Activated CD8-positive, alpha-beta memory T cell treated with anti-CD3 and anti-CD28 coated beads for 24 hours (primary cell): ENCODE measurements around the gene NR2C2AP.
"Not testable (repeated sequence)": the region's sequence is repeated elsewhere in the genome, so short reads cannot be mapped to it uniquely, and the experiment has no call there.

ENCODE experiments used
- DNase-seq: peaks from one replicate; pipeline ENCODE4 v3.0.0-alpha.2; 2020

Gene NR2C2AP, protein sequence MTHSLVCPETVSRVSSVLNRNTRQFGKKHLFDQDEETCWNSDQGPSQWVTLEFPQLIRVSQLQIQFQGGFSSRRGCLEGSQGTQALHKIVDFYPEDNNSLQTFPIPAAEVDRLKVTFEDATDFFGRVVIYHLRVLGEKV

DNA sequence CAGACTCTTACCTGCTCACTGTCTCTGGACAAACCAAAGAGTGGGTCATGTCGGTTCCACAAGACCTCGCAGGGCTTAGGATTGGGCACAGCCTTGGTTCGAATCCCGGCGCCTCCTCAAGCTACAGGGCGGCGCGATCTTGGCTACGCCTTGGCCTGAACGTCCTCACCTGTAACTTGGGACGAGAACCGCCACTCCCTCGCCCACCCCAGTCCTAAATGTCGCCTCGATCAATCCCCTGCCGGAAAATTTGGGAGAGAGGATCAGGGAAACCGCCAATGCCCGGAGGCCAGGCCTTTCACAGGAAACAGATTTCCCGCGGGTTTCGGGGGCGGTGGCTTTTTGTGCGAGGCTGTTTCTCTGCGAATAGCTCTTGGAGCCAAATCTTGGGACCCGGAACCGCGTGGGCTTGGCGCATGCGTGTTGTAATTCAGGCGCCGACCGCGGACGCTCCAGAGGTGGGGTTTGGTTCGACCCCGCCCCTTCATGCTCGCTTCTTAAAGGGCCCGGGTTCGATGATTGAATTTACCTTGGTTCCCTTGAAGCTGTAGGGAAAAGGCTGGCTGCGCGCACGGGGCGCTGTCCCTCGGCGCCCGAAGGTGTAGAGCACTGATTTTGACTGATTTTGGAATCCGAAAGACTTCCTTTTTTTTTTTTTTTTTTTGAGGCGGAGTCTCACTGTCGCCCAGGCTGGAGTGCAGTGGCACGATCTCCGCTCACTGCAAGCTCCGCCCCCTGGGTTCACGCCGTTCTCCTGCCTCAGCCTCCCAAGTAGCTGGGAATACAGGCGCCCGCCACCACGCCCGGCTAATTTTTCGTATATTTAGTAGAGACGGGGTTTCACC lies at the start of gene NR2C2AP:
Gene NR2C2AP (minus strand): TSS at position 403 of the 845 bp plus-strand sequence. CDS start 354 bp downstream, at position 49.
- DNase-seq = peak; percentile 96

DNA sequence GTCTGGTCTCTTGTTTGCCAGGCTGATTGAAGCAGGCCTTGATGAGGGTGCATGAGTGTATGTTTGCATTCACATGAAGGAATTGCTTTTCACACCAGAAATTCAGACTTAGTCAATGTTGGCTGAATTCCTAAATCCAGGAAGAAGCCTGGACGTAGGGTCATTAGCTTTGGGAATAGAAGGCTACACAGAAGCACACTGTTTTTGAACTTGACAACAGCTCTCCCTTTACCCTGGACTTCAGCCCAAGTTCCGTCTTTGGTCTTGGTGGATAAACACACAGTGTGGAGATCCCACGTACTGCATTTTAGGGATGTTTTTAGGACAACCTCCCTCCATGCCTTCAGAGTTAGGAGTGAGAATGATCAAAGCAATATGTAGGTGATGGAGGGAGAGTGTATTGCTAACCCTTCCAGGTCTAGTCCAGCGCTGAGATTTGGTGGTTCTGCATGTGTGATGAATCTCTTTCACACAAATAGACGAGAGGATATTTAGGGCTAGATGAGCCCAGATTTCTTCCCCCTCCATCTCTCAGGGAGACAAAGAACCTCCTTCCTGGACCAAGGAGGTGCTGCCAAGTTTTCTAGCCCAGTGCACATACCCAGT lies 47.1 kb upstream of the NR2C2AP start:
- no peak for DNase-seq

DNA sequence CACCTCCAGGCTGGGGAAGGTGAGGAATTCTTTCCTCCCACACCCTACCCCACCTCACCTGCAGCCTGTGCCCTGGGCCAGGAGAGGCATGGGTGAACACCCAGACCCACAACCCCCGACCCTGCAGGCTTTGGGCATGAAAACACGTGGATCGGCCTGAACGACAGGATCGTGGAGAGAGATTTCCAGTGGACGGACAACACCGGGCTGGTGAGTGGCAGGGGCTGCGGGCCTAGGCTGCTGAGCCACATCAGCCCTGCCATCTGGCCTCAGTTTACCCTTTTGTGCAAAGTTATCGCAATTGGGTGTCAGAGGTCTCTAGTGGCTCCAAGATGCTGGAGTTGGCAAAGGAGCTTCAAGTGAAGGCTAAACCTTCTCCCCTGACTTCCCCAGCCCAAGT lies 37.3 kb upstream of the NR2C2AP start:
- DNase-seq = no peak

DNA sequence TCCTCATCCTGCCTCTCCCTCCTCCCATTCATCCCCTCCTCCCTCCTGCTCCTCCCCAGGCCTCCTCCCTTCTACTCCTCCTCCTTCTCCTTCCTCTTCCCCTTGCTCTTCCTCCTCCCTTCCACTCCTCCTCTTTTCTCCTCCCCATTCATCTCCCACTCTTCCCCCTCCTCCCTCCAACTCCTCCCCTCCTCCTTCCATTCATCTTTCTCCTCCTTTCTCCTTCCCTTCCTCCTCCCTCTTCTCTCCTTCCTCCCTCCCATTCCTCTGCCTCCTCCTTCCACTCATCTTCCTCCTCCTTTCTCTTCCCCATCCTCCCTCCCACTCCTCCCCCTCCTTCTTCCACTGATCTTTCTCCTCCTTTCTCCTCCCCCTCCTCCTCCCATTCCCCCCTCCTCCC lies 36.5 kb upstream of the NR2C2AP start:
- DNase-seq = no peak

DNA sequence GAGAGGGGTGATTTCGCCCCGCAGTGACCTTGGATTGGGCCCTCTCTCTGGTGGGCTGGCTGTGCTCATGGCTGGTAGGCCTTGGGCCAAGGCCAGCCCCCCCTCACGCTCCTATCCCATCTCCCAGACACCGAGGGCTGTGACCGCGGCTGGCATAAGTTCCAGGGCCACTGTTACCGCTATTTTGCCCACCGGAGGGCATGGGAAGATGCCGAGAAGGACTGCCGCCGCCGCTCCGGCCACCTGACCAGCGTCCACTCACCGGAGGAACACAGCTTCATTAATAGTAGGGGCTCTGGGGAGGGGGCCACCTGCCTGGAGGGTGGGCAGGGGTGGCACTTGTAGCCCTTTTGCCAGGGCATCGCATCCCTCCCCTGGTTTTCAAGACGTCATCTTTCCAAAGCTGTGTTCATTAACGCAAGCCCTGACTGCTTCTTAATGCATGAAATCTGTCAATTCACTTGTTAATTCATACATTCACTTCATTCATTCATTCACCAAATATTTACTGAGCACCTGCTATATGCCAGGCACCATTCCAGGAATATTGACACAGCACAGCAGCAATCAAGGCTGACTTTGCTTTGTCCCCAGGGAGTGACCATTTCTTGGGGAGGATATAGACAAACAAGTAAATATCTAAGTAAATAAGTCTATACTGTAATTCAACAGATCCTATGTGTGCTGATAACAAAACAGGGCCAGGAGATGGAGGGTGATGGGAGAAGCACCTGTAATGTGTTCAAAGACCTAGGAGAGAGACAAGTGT lies 35.1 kb upstream of the NR2C2AP start:
- no peak for DNase-seq

DNA sequence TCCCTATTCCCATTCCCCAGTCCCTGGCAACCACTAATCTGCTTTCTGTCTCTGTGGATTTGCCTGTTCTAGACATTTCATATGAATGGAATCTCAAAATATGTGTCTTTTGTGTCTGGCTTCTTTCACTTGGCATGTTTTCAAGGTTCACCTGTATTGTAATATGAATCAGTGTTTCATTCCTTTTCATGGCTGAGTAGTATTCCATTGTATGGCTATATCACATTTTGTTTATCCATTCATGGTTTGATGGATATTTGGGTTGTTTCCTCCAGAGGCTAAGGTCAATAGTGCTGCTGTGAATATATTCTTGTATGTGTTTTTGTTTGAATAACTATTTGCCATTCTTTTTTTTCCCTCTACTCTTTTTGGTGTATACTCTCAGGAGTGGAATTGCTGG lies 33.0 kb upstream of the NR2C2AP start:
- DNase-seq = no peak

DNA sequence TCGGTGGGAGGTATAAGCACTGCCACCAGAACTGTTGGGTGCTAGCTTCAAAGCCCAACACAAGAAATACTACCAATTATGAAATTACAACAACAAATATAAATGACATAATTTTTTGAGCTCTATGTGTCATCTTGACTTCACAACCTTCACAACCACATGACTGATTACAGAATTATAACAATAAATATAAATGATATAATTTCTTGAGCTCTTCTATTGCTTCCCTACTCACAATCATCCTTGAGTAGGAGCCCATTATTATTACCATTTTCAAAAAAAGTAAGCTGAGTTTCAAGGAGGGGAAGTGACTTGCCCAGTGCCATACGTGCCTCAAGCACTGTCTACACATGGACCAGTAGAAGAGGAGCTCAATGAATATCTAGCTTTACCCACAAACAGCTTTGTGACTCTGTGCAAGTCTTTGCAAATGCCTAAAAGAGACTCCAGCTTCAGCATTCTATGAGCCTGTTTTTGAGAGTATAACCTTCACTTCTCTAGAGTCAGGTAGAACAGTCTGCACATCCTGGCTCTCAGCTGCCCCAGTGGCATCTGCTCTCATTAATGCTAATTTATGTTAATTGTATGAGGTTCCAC lies 31.1 kb upstream of the NR2C2AP start:
- DNase-seq = no peak

DNA sequence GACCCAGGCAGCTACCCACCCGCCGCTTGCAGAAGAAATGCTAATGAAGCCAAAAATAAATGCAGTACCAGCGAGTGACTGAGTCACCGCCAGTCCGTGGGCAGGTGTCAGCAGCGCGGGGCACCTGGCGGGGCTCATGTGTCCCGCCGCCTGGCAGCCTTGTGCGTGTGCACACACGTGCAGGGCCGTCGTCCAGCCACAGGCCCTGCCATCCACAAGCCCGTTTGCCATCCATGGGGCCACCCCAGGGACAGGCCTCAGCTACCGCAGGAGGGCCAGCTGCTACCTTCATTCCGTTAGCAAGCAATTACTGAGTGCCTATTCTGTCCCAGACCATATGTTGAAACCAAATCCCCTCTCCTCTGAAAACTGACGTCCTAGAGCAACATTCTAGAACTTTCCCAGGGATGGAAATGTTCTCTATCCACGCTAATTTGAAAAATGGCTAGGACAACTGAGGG lies 29.1 kb upstream of the NR2C2AP start:
- DNase-seq = no peak

DNA sequence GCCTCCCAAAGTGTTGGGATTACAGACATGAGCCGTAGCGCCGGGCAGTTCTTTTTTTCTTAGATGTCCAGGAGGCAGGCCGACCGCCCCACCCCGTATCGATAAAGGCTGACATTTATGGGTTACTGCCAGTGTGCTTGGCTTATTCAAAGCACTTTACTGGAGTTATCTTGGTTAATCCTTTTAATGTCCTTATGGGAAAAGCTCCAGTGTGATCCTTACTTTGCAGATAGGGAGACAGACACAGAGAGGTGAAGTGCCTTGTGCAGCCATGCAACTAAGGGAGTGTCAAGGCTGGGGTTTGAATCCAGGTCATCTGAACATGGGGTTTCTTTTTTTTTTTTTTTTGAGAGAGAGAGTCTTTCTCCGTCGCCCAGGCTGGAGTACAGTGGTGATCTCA lies 27.8 kb upstream of the NR2C2AP start:
- no peak for DNase-seq

DNA sequence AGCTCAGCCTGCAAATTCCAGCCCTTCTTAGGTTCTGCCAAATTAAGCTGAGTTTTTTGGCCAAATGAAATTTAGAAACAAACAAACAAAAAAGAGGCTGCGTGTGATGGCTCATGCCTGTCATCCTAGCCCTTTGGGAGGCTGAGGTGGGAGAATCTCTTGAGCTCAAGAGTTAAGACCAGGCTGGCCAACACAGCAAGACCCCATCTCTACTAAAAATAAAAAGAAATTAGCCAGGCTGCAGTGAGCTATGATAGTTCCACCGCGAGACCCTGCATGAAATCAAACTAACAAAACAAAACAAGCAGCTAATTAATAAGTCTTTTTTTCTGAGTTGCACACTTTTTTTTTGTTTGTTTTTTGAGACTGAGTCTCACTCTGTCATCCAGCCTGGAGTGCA lies 26.5 kb upstream of the NR2C2AP start:
- no peak for DNase-seq

DNA sequence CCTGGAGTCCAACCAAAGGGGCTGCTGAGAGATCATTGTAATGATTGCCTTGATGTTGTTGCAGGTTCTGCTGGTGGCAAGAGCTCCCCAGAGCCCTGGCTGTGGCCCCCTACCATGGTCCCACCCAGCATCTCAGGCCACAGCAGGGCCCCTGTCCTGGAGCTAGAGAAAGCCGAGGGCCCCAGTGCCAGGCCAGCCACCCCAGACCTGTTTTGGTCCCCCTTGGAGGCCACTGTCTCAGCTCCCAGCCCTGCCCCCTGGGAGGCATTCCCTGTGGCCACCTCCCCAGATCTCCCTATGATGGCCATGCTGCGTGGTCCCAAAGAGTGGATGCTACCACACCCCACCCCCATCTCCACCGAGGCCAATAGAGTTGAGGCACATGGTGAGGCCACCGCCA lies 24.0 kb upstream of the NR2C2AP start:
- DNase-seq = no peak

DNA sequence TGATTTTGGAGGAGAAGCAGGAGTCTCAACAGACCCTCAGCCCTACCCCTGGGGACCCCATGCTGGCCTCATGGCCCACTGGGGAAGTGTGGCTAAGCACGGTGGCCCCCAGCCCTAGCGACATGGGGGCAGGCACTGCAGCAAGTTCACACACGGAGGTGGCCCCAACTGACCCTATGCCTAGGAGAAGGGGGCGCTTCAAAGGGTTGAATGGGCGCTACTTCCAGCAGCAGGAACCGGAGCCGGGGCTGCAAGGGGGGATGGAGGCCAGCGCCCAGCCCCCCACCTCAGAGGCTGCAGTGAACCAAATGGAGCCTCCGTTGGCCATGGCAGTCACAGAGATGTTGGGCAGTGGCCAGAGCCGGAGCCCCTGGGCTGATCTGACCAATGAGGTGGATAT lies 23.4 kb upstream of the NR2C2AP start:
- DNase-seq = no peak

DNA sequence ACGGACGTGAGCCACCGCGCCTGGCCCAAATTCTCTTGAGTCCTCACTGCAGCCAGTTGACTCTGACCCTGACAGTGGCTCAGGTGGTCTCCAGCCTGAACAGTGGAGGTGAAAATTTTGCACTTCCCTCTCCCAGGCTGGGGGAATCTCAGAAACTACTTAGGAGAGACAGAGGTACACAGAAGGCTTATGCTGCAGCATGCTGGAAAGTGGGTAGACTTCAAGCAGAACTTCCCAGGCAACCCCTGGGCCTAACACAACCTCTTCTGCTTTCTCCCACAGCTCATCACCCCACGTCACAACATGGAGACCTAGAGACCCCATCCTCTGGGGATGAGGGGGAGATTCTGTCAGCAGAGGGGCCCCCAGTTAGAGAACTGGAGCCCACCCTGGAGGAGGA lies 23.0 kb upstream of the NR2C2AP start:
- no peak for DNase-seq

DNA sequence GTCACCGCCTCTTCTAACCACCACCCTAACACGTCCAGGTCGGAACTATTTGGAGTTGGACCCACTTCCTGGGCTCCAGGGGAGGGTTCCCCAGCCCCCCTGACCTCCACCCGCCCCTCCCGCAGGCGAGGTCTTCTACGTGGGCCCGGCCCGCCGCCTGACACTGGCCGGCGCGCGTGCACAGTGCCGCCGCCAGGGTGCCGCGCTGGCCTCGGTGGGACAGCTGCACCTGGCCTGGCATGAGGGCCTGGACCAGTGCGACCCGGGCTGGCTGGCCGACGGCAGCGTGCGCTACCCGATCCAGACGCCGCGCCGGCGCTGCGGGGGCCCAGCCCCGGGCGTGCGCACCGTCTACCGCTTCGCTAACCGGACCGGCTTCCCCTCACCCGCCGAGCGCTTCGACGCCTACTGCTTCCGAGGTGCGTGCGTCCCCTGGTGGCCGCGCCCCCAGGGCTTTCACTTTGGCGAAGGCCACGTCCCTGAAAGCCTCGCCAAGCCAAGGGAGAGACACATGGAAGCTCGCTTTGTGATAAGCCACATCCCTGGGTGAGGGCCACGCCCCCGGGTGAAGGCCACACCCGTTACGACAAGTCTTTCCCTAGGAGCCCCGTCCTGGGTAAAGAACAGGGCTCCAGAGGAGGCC lies 21.8 kb upstream of the NR2C2AP start:
- DNase-seq = peak; percentile 88

DNA sequence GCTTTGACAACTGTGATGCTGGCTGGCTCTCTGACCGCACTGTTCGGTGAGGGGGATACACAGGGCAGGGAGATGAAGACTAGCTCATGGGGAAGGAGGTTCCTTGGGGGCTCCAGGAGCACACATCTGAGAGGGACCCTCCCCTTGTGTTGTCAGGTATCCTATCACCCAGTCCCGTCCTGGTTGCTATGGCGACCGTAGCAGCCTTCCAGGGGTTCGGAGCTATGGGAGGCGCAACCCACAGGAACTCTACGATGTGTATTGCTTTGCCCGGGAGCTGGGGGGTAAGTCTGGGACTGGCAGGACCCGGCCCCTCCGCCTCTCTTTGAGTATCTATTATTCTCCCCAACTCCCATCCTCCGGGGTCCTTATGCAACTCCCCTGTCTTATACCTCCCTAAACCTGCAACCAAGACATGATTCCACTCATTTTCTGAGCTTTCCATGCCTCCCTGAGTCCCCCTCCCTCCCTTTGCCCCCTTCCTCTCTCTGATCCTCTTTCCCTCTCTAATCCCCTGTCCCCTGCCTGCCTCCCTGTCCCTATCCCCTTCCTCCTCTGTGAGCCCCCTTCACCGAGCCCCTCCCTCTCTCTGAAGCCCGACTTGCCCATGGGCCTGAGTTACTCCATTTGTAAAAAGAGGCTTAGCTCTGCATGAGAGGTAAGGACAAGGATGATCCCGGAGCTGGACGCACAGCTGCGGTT lies 21.1 kb upstream of the NR2C2AP start:
- DNase-seq = no peak

DNA sequence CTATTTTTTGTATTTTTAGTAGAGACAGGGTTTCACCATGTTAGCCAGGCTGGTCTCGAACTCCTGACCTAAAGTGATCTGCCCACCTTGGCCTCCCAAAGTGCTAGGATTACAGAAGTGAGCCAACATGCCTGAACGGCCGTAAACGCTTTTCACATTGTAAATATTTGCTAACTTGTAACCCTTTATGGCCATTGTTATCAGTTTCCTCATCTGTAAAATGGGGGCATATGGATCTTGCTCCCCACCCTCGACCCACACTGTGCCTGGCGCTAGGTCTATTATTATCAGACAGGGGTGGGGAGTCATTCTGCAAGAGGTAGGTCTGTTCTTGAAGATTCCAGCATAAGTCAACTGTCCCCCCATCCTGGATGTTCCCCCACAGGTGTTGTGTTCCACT lies 20.4 kb upstream of the NR2C2AP start:
- DNase-seq = no peak

DNA sequence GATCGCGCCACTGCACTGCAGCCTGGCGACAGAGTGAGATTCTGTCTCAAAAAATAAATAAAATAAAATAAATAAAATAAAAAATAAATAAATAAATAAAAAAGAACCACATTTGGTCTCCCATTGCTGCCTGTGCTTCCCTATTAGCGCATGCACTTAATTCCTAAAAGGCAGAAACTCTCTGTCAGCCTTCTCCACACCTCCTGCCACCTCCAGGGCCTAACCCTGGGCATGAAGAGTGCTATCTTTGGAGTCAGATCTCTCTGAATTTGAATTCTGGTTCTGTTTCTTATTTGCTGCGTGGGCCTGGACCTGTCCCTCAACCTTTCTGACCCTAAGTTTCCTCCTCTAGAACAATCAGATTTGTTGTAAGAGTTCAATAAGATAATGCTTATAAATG lies 19.8 kb upstream of the NR2C2AP start:
- no peak for DNase-seq

DNA sequence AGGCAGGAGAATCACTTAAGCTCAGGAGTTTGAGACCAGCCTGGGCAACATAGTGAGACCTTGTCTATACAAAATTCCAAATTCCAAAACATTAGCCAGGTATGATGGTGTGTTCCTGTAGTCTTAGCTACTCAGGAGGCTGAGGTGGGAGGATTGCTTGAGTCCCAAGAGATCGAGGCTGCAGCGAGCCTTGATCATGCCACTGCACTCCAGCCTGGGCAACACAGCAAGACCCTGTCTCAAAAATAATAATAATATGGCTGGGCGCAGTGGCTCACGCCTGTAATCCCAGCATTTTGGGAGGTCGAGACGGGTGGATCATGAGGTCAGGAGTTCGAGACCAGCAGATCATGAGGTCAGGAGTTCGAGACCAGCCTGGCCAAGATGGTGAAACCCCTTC lies 17.8 kb upstream of the NR2C2AP start:
- not testable (repeated sequence) for DNase-seq

DNA sequence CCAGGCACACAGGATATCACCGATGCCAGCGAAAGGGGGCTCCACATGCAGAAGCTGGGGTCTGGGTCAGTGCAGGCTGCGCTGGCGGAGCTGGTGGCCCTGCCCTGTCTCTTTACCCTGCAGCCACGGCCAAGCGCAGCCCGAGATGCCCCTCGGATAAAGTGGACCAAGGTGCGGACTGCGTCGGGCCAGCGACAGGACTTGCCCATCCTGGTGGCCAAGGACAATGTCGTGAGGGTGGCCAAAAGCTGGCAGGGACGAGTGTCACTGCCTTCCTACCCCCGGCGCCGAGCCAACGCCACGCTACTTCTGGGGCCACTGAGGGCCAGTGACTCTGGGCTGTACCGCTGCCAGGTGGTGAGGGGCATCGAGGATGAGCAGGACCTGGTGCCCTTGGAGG lies 15.7 kb upstream of the NR2C2AP start:
- DNase-seq = no peak

DNA sequence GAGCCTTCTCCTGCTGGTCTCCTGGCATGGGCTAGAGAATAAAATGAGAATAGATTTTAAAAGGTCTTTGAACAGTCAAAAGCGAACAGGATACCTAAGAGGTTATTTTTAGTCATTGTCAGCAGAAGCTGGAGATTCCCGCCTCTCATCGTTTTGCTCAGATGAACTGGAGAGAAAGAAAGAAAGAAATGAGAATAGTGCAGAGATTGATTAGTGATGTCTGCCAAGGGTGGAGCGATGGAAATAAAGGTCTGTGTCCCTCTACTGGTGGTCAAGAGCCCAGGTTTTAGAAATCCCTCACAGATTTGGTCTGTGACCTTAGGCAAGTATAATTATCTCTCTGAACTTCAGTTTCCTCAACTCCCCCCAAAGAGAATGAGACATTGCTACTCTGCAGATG lies 13.9 kb upstream of the NR2C2AP start:
- DNase-seq = no peak

DNA sequence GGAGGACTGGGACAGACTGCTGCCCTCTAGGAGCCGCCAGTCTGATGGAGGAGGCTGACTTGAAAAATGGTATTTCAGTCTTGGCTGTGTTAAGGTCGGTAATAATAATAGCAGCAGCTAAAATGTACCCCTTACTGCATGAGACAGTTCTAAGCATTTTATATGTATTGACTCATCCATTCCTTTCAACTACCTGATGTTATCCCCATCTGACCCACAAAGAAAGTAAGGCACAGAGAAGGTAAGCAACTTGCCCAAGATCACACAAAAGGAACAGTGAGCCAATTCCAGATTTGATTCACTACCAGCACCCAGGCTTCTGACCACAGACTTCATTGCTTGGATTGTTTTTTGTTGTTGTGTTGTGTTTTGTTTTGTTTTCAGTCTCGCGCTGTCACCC lies 12.6 kb upstream of the NR2C2AP start:
- DNase-seq = no peak

DNA sequence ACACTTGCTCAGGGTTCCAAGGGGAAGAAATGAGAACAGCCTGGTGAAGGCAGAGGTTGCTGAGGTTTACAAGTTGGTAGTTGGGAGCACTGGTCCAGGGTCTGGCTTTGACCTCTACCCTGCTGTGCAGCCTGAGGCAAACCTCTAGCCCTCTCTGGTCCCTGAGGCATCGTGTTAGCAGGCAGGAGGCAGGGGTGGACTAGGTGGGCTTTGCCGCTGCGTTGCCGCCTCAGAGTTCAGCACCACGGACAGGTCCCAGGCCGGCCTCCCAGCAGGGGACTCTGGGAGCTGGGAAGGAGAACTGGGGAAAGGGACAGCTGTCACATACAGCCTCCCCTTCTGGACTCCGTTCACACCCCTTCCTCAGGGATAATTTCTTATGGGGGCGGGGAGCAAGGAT lies 11.7 kb upstream of the NR2C2AP start:
- no peak for DNase-seq
